GM12878 (cell line): Measurements from ENCODE around the gene TACR1. TPM values are rescaled to one million over a fixed set of nuclear protein-coding genes. Genes with fewer than 3 reads are reported as not detected.

ENCODE experiments used
- ATAC-seq: fragments of 200-7000 bp; cut with Tn5 transposase; 3 replicates; pipeline ENCODE4 v1.9.1; 2020; ENCODE audit warnings: mild to moderate bottlenecking, moderate library complexity
- BruUV-seq: library from RNA; stranded (reverse); fragments of 400-500 nt; replicated peaks from 2 replicates; lab custom pipeline; 2021; lab: Mats Ljungman, UMichigan
- CTCF ChIA-PET: fragments of 300-600 bp; sonication (Branson Sonifier 250); formaldehyde crosslinking; extraction: SDS; loops from one replicate; lab custom pipeline; 2021; ENCODE audit warnings: inconsistent platforms; lab: Yijun Ruan, JAX
- POLR2A ChIA-PET: fragments of 350-600 bp; formaldehyde crosslinking; extraction: SDS; loops from one replicate; lab custom pipeline; 2021; ENCODE audit warnings: inconsistent platforms; lab: Charles Lee
- RAD21 ChIA-PET: fragments of 300-600 bp; sonication (Branson Sonifier 250); formaldehyde crosslinking; loops from one replicate; lab custom pipeline; 2023; ENCODE audit warnings: antibody characterized with exemption; ENCODE audit not compliant: unreplicated experiment; lab: Charles Lee
- SMC1A ChIA-PET: fragments of 300-600 bp; sonication (Branson Sonifier 250); formaldehyde crosslinking; loops from one replicate; lab custom pipeline; 2023; ENCODE audit not compliant: unreplicated experiment, uncharacterized antibody; lab: Charles Lee
- DNase-seq: peaks from one replicate; pipeline ENCODE4 v3.0.0-alpha.2; 2011; ENCODE audit warnings: low read depth, low spot score
- FAIRE-seq: peaks from 3 replicates; lab custom pipeline; 2011; peaks lifted over from hg19 to GRCh38; lab: Jason Lieb, UNC
- H2AFZ ChIP-seq: 2 replicates; pipeline ENCODE4 v1.6.0; 2011; ENCODE audit warnings: low read depth, low read length, control low read depth; ENCODE audit not compliant: control insufficient read depth
- H3K27ac ChIP-seq: 2 replicates; pipeline ENCODE4 v1.5.1; 2011; ENCODE audit warnings: control low read depth; ENCODE audit not compliant: control insufficient read depth, insufficient read depth
- H3K27me3 ChIP-seq, 2 experiments: replicated peaks in 1 of 2; 2 replicates each; pipeline versions ENCODE4 v1.6.0 to v1.6.1; 2011; ENCODE audit warnings: low read length in 1 of 2; ENCODE audit not compliant: control insufficient read depth in 2 of 2, insufficient read depth in 2 of 2
- H3K36me3 ChIP-seq, 2 experiments: 2 replicates each; pipeline ENCODE4 v1.5.1; 2011; ENCODE audit warnings: low read length in 1 of 2; ENCODE audit not compliant: control insufficient read depth in 2 of 2, insufficient read depth in 2 of 2
- H3K4me1 ChIP-seq: 2 replicates; pipeline ENCODE4 v1.6.1; 2011; ENCODE audit warnings: mild to moderate bottlenecking, low read length, moderate library complexity, mixed read lengths; ENCODE audit not compliant: control insufficient read depth, insufficient read depth
- H3K4me2 ChIP-seq: 2 replicates; pipeline ENCODE4 v1.6.0; 2011; ENCODE audit warnings: control low read depth; ENCODE audit not compliant: control insufficient read depth, insufficient read depth
- H3K4me3 ChIP-seq: fragments of 200-600 bp; sonication (generic); 2 replicates; pipeline ENCODE4 v1.5.1; 2016
- H3K79me2 ChIP-seq: 2 replicates; pipeline ENCODE4 v1.6.0; 2011; ENCODE audit warnings: low read length; ENCODE audit not compliant: control insufficient read depth, insufficient read depth
- H3K9ac ChIP-seq: 2 replicates; pipeline ENCODE4 v1.8.0; 2011; ENCODE audit warnings: low read length, control low read depth, mixed read lengths; ENCODE audit not compliant: control insufficient read depth, insufficient read depth
- H3K9me3 ChIP-seq: replicated peaks from 3 replicates; pipeline ENCODE4 v1.5.1; 2011; ENCODE audit warnings: mild to moderate bottlenecking, low read length; ENCODE audit not compliant: control insufficient read depth, insufficient read depth
- H4K20me1 ChIP-seq: 2 replicates; pipeline ENCODE4 v1.6.0; 2011; ENCODE audit not compliant: control insufficient read depth, insufficient read depth
- BCL11A ChIP-seq: IDR thresholded peaks from 2 replicates; pipeline ENCODE4 v1.6.1; 2011; ENCODE audit warnings: low read depth, low read length
- BMI1 ChIP-seq: fragments of 450-650 bp; IDR thresholded peaks from 2 replicates; pipeline ENCODE4 v1.6.1; 2016; ENCODE audit warnings: mild to moderate bottlenecking, moderate library complexity, borderline replicate concordance
- CEBPB ChIP-seq, 2 experiments: fragments of 150-350 bp in 1 of 2; IDR thresholded peaks; 2 replicates each; pipeline ENCODE4 v1.6.1; 2012 to 2014; ENCODE audit warnings: low read depth in 2 of 2, low read length in 2 of 2, borderline replicate concordance in 1 of 2, inconsistent platforms in 1 of 2
- DPF2 ChIP-seq: fragments of 450-650 bp; IDR thresholded peaks from 2 replicates; pipeline ENCODE4 v1.6.1; 2017; ENCODE audit warnings: mild to moderate bottlenecking
- FOXK2 ChIP-seq: fragments of 450-650 bp; IDR thresholded peaks from 2 replicates; pipeline ENCODE4 v1.6.1; 2017; ENCODE audit warnings: mild to moderate bottlenecking, moderate library complexity
- IKZF1 ChIP-seq: fragments of 450-650 bp; conservative IDR thresholded peaks from 2 replicates; pipeline ENCODE4 v1.6.1; 2017; ENCODE audit warnings: antibody characterized with exemption, mild to moderate bottlenecking
- MEF2B ChIP-seq: fragments of 450-650 bp; IDR thresholded peaks from 2 replicates; pipeline ENCODE4 v1.6.1; 2018; ENCODE audit warnings: mild to moderate bottlenecking, moderate library complexity; ENCODE audit not compliant: partially characterized antibody, poor library complexity, severe bottlenecking
- NRF1 ChIP-seq: conservative IDR thresholded peaks from 2 replicates; pipeline ENCODE4 v1.6.1; 2011; ENCODE audit warnings: mild to moderate bottlenecking, low read depth, low read length, improper control_type of control experiment
- RB1 ChIP-seq: fragments of 450-650 bp; formaldehyde crosslinking; IDR thresholded peaks from 2 replicates; pipeline ENCODE4 v1.6.1; 2017; ENCODE audit warnings: mild to moderate bottlenecking, borderline replicate concordance
- SMAD5 ChIP-seq: IDR thresholded peaks from 2 replicates; pipeline ENCODE4 v1.6.1; 2016; ENCODE audit warnings: antibody characterized with exemption, low read depth
- SRF ChIP-seq, 2 experiments: IDR thresholded peaks; 2 replicates each; pipeline ENCODE4 v1.6.1; 2011; ENCODE audit warnings: low read depth in 2 of 2, low read length in 2 of 2, mild to moderate bottlenecking in 1 of 2, moderate library complexity in 1 of 2
- SUZ12 ChIP-seq: fragments of 200-600 bp; sonication (generic); IDR thresholded peaks from one replicate; pipeline ENCODE4 v1.6.1; 2018; ENCODE audit warnings: antibody characterized with exemption, mild to moderate bottlenecking; ENCODE audit not compliant: unreplicated experiment
- TCF12 ChIP-seq: IDR thresholded peaks from 2 replicates; pipeline ENCODE4 v1.6.1; 2011; ENCODE audit warnings: low read depth, mild to moderate bottlenecking, low read length
- ZNF622 ChIP-seq: fragments of 450-650 bp; IDR thresholded peaks from 2 replicates; pipeline ENCODE4 v1.6.1; 2017; ENCODE audit warnings: mild to moderate bottlenecking, inconsistent platforms
- ZZZ3 ChIP-seq: IDR thresholded peaks from 2 replicates; pipeline ENCODE4 v1.6.1; 2011; ENCODE audit warnings: low read depth; ENCODE audit not compliant: control insufficient read depth, insufficient read length
- WGBS: methylation state at CpG from one replicate; pipeline ENCODE4 v1.1.6; 2016; ENCODE audit warnings: low lambda C conversion rate; ENCODE audit not compliant: insufficient replicate concordance, insufficient coverage; ENCODE audit errors: missing lambda C conversion rate; 5-methylcytosine and 5-hydroxymethylcytosine counted together
- in situ Hi-C: fragments of 300-500 bp; cut with MboI; formaldehyde crosslinking; loops from 9 replicates; pipeline ENCODE4 v1.14.3; 2018; ENCODE audit warnings: mixed read lengths
- intact Hi-C: fragments of 100-400 bp; cut with micrococcal nuclease; formaldehyde crosslinking; loops from one replicate; pipeline ENCODE4 v1.14.2; 2022; ENCODE audit not compliant: unreplicated experiment
- polyA plus RNA-seq, 11 experiments: library from polyadenylated mRNA; depleted of rRNA in 4 of 11; unstranded in 6 of 11; stranded (reverse) in 5 of 11; fragments of >200 nt; fragmentation: Nextera tagmentation in 4 of 11; fragmentation: Illumina TruSeq in 1 of 11; extraction: Ambion mirVana in 4 of 11; extraction: Trizol in 1 of 11; gene quantifications; 1 replicate in 1 of 11; 2 replicates in 10 of 11; pipeline versions ENCODE4 v1.2.1 to v1.2.3, GENCODE V29; 2011 to 2016; ENCODE audit warnings: inconsistent platforms in 2 of 11, missing spikeins in 2 of 11, low read depth in 1 of 11
- total RNA-seq, 4 experiments: library from RNA; depleted of rRNA in 3 of 4; stranded (reverse); fragments of >200 nt in 3 of 4; fragmentation: Illumina TruSeq in 1 of 4; extraction: Trizol in 1 of 4; gene quantifications; 2 replicates each; pipeline versions ENCODE4 v1.2.1 to v1.2.3, GENCODE V29; 2013 to 2021
- TF ChIP-seq, protein P1 (sequence below): fragments of 450-650 bp; IDR thresholded peaks from 2 replicates; pipeline ENCODE4 v1.6.1; 2017; ENCODE audit warnings: mild to moderate bottlenecking, moderate library complexity
- TF ChIP-seq, protein P2 (sequence below): fragments of 450-650 bp; IDR thresholded peaks from 2 replicates; pipeline ENCODE4 v1.6.1; 2017; ENCODE audit warnings: borderline replicate concordance
- TF ChIP-seq, protein P3 (sequence below), 3 experiments: IDR thresholded peaks in 2 of 3; conservative IDR thresholded peaks in 1 of 3; 2 replicates each; pipeline ENCODE4 v1.5.1; 2011; ENCODE audit warnings: low read depth in 3 of 3, low read length in 3 of 3, mild to moderate bottlenecking in 3 of 3, control low read depth in 2 of 3, moderate library complexity in 2 of 3, inconsistent platforms in 1 of 3, mixed read lengths in 1 of 3; ENCODE audit not compliant: control insufficient read depth in 2 of 3, insufficient read depth in 1 of 3; ENCODE audit errors: extremely low read depth in 1 of 3

Gene TACR1
- total and polyA plus RNA-seq, 10 of the 15 experiments (the other 5 are each of a cell fraction or from before 2014, with no cell fraction given): 0.04 to 1.4 (median 0.15) TPM

DNA sequence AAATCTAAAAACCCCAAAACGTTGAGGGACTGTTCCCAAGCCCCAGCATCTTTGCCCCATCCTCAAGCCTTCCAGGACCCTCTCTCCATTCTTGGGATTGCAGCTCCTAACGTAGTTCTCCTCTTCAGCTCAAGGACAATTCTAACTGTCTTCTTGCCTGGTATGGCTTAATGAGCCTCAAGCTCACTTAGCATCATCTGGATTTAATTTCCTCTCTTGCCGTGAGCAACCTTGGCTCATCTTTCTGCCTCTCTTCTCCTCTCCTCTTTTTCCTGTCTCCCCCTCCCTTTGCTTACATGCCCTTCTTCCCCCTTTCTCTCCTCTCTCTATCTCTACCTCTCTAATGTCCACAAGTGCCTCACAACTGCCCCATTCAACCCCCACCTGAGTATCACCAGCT is 44.2 kb downstream of the TACR1 start:
- no peaks in the 10 kb centered on the region for H3K4me1 ChIP-seq
- no peaks in the 10 kb centered on the region for H4K20me1 ChIP-seq
- no peak overlapping the region for H2AFZ ChIP-seq
- TF ChIP-seq FOXK2 (no peak), MEF2B (no peak), DPF2 (no peak), BMI1 (no peak), TCF12 (no peak), ZZZ3 (no peak), BCL11A (no peak), IKZF1 (no peak), ZNF622 (no peak), SRF (IDR thresholded peaks at IDR 0.05; ENCODE audit: low read depth in 2 of 2, low read length in 2 of 2) (no peak), SUZ12 (no peak), RB1 (no peak), CEBPB (IDR thresholded peaks at IDR 0.05; ENCODE audit: borderline replicate concordance in 1 of 2, low read depth in 2 of 2, low read length in 2 of 2) (no peak), NRF1 (no peak), SMAD5 (no peak)
- TF ChIP-seq, protein P1, sequence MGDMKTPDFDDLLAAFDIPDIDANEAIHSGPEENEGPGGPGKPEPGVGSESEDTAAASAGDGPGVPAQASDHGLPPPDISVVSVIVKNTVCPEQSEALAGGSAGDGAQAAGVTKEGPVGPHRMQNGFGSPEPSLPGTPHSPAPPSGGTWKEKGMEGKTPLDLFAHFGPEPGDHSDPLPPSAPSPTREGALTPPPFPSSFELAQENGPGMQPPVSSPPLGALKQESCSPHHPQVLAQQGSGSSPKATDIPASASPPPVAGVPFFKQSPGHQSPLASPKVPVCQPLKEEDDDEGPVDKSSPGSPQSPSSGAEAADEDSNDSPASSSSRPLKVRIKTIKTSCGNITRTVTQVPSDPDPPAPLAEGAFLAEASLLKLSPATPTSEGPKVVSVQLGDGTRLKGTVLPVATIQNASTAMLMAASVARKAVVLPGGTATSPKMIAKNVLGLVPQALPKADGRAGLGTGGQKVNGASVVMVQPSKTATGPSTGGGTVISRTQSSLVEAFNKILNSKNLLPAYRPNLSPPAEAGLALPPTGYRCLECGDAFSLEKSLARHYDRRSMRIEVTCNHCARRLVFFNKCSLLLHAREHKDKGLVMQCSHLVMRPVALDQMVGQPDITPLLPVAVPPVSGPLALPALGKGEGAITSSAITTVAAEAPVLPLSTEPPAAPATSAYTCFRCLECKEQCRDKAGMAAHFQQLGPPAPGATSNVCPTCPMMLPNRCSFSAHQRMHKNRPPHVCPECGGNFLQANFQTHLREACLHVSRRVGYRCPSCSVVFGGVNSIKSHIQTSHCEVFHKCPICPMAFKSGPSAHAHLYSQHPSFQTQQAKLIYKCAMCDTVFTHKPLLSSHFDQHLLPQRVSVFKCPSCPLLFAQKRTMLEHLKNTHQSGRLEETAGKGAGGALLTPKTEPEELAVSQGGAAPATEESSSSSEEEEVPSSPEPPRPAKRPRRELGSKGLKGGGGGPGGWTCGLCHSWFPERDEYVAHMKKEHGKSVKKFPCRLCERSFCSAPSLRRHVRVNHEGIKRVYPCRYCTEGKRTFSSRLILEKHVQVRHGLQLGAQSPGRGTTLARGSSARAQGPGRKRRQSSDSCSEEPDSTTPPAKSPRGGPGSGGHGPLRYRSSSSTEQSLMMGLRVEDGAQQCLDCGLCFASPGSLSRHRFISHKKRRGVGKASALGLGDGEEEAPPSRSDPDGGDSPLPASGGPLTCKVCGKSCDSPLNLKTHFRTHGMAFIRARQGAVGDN: no peak
- TF ChIP-seq, protein P2, sequence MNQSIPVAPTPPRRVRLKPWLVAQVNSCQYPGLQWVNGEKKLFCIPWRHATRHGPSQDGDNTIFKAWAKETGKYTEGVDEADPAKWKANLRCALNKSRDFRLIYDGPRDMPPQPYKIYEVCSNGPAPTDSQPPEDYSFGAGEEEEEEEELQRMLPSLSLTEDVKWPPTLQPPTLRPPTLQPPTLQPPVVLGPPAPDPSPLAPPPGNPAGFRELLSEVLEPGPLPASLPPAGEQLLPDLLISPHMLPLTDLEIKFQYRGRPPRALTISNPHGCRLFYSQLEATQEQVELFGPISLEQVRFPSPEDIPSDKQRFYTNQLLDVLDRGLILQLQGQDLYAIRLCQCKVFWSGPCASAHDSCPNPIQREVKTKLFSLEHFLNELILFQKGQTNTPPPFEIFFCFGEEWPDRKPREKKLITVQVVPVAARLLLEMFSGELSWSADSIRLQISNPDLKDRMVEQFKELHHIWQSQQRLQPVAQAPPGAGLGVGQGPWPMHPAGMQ: no peak
- TF ChIP-seq, protein P3, sequence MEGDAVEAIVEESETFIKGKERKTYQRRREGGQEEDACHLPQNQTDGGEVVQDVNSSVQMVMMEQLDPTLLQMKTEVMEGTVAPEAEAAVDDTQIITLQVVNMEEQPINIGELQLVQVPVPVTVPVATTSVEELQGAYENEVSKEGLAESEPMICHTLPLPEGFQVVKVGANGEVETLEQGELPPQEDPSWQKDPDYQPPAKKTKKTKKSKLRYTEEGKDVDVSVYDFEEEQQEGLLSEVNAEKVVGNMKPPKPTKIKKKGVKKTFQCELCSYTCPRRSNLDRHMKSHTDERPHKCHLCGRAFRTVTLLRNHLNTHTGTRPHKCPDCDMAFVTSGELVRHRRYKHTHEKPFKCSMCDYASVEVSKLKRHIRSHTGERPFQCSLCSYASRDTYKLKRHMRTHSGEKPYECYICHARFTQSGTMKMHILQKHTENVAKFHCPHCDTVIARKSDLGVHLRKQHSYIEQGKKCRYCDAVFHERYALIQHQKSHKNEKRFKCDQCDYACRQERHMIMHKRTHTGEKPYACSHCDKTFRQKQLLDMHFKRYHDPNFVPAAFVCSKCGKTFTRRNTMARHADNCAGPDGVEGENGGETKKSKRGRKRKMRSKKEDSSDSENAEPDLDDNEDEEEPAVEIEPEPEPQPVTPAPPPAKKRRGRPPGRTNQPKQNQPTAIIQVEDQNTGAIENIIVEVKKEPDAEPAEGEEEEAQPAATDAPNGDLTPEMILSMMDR (IDR thresholded peaks at IDR 0.05 in 2 of 3, conservative IDR thresholded peaks at IDR 0.05 in 1 of 3; ENCODE audit: control insufficient read depth in 2 of 3, extremely low read depth in 1 of 3, insufficient read depth in 1 of 3, low read depth in 3 of 3, low read length in 3 of 3): no peak
- H3K4me2 ChIP-seq: no peak overlapping the region
- no peak for FAIRE-seq
- no peaks in the 10 kb centered on the region for H3K36me3 ChIP-seq
- ChIA-PET SMC1A (interaction anchor here (0.6 to 1.5 kb wide), 5 partner anchors 44 to 453 kb away, joined by 3 to 5 read pairs (median 4); partner anchors contain the start of gene TACR1), POLR2A (no interaction called here), CTCF (interaction anchor here (1.4 to 2.0 kb wide), 2 partner anchors 91 to 248 kb away, joined by 3 to 4 read pairs; no protein-coding TSS in a partner anchor), RAD21 (no interaction called here)
- no peaks in the 10 kb centered on the region for H3K79me2 ChIP-seq
- no TSS peak for BruUV-seq
- WGBS: 14% methylated on average over 3 of the region's 3 CpGs
- H3K9ac ChIP-seq: no peak overlapping the region
- no peak for DNase-seq
- intact Hi-C loops: no loop called here
- no peak overlapping the region for H3K27ac ChIP-seq
- no peaks in the 10 kb centered on the region for H3K27me3 ChIP-seq
- in situ Hi-C loops: no loop called here
- H3K4me3 ChIP-seq: no peak overlapping the region
- H3K9me3 ChIP-seq: no peaks in the 10 kb centered on the region; the same call in 2 of the 3 replicates
- no peak for ATAC-seq
